Superior temporal gyrus (tissue), 1 donor: ENCODE results near the gene EDA.

Source experiments
- DNase-seq: peaks from one replicate; pipeline ENCODE4 v3.0.0-alpha.2; 2016; ENCODE audit errors: extremely low spot score

EDA gene

DNA sequence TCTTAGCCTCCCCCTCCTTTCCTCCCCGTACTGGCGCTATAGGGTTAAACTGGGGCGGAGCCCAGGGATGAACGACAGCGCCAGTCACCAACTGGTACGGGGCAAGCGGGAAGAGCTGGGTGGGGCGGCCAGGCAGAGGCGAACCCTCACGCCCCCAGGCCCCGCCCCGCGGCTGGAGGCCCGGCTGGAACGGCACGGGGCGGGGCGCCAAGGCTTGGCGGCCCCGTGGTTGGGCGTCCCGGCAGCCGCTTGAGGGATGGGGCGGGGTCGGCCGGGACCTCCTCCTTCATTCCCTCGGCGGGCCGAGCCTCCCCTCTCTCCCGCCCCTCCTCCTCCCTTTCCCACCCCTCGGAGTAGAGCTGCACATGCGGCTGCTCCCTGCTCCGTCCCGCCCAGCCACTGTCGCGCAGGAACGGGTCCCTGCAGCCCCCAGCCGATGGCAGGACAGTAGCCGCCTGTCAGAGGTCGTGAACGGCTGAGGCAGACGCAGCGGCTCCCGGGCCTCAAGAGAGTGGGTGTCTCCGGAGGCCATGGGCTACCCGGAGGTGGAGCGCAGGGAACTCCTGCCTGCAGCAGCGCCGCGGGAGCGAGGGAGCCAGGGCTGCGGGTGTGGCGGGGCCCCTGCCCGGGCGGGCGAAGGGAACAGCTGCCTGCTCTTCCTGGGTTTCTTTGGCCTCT lies at the start of gene EDA:
Gene EDA, plus strand, starts transcription at position 335 of the 678 bp plus-strand sequence.
- peak; percentile 78 for DNase-seq

DNA sequence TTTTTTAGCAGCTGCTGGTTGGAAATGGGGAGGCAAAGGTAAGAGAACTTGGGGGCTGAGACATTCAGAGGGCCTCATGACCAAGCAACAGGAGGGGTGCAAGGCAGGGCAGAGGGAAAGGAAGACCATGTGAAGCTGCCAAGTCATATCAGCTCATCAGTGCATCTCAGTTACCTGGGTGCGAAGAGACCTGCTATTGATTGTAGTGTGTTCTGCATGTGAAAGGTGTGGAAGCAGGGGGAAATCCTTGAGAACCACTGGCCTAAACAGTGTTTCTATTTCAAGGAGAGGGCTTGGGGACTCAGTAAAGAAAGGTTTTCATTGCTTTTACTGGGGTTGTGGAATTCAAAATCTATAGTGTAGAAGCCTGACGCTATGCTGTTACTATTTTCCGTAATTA lies 47.1 kb upstream of the EDA start:
- DNase-seq: no peak

DNA sequence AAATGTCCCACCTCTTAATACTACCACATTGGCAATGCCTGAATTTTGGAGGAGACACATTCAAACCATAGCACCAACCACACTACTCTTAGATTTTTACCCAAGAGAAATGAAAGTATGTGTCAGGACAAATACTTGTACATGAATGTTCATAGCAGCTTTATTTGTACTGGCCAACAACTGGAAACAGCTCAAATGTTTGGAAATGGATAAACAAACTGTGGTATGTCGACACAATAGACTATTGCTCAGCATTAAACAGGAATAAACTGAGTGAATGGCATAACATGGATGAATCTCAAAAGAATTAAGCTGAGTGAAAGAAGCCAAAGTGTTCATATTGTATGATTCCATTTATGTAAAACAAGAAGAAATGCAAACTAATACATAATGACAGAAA lies 18.5 kb upstream of the EDA start:
- no peak for DNase-seq

DNA sequence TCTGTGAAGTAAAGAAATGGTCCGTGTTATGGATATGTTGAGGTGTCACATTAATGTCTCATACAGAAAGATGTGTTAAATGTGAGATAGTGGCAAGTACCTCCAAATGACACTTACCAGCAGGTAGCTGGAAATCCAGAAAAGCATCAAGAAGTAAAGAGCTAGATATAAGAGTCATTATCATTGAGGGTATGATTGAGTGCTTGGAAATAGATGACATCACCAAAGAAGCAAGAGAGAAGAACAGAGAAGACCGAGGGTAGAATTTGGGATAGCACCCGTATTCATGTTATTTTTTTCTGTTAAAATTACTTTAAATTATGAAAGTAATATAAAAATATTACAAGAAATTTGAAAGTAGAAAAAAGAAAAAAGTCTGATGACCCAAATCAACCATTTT lies 15.7 kb upstream of the EDA start:
- no peak for DNase-seq

DNA sequence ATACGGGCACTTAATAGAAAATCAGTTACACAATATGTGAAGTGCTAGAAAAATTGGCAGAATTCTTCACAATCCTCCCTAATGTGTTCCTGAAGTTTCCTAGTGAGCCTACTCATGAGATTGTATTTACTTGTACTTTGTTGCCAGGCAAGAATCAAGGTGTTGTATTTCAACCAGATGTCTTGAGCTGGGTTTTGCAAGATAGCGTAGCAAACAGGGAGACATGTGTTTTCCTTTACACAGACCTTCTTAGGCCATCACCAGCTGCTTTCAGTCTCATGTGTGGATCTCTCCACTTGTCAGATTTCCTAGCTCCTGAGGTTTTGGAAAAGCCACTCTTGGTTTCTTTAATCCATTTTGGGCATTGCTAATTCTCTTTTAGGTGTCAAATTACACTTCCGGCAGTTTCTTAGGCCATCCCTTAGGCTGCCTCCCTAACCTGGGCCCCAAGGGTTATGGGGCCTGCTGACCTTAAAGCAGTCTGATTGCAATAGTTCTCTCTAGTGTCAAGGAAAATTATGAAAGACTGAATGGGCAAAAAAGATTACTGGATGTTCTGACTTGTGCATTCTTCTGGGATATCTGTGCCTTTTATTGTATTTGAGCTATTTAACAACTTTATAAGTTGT lies 12.2 kb upstream of the EDA start:
- no peak for DNase-seq

GRCh38 chrX:69605521-69605920 lies 10.4 kb upstream of the EDA start:
- DNase-seq: no peak

GRCh38 chrX:69607616-69608015 lies 8.3 kb upstream of the EDA start:
- DNase-seq: no peak

GRCh38 chrX:69613946-69614345 lies 2.0 kb upstream of the EDA start:
- DNase-seq: no peak

- peak; percentile 12 for DNase-seq
These were observed 1.0 kb upstream of the EDA start for GRCh38 chrX:69614886-69615285.

DNA sequence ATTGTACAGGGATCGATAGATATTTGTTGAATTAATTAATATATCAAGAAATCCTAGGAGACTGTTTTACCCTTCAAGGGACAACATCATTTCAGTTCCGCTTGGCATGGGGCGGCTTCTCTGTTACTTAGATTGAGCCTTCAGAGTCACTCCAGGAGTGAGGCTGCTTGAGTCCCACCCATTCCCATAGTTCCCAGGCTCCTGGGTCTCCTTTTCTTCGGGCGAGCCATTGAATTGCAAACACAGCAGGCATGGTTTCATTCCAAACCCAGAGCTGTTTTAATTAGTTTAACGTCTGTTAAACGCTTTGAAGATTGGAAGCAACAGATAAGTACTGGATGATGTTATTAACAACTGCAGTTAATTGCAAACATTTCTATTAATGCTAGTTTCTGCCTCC lies 571 bp upstream of the EDA start:
- DNase-seq: no peak

DNA sequence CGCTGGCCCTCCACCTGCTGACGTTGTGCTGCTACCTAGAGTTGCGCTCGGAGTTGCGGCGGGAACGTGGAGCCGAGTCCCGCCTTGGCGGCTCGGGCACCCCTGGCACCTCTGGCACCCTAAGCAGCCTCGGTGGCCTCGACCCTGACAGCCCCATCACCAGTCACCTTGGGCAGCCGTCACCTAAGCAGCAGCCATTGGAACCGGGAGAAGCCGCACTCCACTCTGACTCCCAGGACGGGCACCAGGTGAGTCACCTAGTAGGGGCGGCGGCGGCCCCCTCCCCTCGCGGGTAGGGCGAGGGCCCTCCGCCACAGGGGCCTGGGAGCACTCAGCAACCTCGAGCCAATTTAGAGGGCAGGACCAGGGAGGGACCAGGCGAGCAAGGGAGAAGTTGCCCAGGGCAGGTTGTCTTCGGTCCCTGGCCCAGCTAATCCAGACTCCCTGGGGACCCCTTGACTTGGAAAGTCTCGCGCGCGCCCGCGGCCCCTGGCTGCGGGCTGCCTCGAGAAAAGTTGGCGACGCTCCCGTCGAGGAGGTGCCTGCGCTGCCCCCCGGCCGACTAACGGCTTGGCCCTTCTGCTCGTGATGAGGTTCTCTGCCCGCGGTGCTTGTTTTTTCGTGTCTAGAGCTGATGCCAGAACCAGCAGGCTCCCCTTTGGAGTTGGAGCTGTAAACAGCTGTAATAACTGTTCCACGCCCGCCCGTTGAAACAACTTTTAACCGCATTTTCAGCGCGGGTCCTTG lies 717 bp downstream of the EDA start:
- no peak for DNase-seq

DNA sequence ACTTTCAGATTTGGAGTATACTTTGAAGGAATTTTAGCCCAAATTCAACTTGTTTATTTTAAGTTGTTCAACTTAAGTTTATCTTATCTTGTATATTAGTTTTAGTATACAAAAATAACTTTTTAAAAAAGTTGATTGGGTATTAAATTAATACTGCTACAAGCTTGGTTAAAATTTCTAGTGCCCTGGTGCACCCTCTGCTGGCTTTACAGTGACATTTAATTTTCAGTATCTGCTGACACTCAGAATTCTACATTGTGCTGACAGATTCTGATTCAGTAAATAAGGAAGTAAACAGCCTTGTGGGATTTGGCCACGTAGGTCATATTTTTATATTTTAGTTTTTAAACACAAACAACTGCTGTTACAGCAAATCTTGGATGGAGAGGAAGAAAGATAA lies 2.9 kb downstream of the EDA start:
- peak; percentile 58 for DNase-seq

- no peak for DNase-seq
These were observed 10.2 kb downstream of the EDA start for GRCh38 chrX:69626129-69626528.

- no peak for DNase-seq
These were observed 11.8 kb downstream of the EDA start for GRCh38 chrX:69627744-69628143.

DNA sequence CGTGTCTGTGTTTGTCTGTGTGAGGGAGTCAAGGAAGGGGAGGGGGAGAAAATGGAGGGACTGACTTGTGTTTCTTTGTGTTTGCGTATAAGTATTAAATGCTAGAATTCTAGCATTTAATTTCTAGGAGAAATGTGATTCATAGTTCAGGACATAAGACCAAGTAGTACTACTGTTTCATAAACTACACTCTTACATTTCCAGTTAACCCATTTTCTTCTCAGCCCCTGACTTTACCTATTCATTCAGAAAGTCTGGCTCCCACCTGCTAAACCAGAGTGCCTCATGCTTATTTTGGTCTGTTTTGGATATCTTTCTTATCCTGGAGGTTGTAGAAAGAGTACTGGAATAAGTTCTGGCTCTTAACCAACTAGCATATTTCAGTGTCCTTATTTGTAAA lies 14.2 kb downstream of the EDA start:
- DNase-seq: no peak

- DNase-seq: no peak
These were observed 48.8 kb downstream of the EDA start for GRCh38 chrX:69664693-69665092.

DNA sequence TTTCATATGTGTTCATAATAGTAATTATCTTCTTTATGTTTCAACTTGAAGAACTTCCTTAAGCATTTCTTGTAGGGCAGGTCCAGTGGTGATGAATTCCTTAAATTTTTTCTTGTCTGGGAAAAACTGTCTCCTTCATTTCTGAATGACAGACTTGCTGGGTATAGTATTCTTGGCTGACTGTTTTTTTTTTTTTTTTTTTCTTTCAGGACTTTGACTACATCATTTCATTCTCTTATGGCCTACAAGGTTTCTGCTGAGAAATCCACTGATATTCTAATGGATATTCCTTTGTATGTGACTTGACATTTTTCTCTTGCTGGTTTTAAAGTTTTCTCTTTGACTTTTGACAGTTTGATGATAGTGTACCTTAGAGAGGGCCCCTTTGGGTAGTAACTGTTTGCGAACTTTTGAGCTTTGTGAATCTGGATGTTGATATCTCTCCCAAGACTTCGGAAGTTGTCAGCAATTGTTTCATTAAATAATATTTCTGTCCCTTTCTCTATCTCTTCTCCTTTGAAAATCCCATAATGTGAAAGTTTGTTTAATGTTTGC lies 54.2 kb downstream of the EDA start:
- no peak for DNase-seq

DNA sequence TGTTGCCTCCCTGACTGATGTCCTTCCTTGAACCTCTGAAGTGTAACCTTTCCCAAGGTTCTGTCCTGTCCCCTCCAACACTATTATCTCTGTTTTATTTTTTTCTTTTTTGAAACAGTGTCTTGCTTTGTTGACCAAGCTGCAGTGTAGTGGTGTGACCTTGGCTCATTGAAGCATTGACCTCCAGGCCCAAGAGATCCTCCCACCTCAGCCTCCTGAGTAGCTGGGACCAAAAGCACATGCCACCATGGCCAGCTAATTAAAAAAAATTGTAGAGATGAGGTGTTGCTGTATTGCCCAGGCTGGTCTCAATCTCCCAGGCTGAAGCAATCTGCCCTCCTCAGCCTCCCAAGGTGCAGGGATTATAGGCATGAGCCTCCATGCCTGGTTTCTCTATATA lies 59.0 kb downstream of the EDA start:
- no peak for DNase-seq

DNA sequence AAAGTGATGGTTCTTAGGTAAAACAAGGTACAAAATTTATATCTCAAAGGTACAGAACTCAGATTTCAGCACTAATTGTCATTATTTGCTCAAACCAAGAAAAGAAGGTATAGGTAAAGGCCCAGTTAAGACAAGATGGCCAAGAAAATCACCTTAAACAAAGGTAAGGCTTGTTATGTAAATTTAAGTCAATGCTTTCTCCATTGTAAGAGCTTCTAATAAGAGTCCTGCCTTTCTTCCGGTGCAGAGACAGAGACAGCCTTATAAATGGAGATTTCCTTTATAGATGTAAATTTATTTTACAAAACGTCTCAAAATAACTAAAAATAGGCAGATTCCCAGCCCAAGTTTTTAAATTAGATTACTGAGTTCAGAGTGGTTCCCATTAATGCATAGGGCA lies 89.9 kb downstream of the EDA start:
- DNase-seq: no peak

DNA sequence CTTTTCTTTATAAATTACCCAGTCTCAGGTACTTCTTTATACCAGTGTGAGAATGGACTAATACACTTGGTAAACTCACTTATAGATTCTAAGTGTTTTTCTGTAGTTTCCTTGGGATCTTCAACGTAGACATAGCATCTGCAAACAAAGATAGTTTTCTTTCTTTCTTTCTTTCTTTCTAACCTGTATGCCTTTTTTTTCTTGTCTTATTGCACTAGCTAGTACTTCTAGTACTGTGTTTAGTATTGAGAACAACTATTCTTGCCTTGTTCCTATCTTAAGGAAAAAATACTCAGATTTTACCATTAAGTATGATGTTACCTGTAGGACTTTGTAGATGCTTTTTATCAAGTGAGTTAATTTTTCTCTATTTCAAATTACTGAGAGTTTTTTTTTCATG lies 102.2 kb downstream of the EDA start:
- DNase-seq: no peak

DNA sequence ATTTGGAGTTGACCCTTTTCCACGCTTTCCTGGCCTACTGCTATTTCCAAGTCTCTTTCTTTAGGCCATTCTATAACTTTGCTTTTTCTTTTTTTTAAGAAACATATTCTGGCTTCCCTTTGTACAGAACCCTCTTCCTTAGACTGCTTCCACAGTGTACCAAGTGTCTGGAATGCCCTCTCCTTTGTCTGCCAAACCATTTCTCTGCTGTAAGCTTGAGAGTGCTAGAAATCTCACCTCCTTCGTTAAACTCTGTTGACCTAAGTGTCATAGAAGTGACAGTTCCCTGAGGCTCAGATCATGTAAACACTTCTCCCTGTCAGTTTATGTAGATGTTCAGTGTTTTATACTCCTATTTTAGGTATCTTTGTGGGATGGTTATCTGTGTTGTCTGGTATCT lies 108.4 kb downstream of the EDA start:
- DNase-seq: no peak

DNA sequence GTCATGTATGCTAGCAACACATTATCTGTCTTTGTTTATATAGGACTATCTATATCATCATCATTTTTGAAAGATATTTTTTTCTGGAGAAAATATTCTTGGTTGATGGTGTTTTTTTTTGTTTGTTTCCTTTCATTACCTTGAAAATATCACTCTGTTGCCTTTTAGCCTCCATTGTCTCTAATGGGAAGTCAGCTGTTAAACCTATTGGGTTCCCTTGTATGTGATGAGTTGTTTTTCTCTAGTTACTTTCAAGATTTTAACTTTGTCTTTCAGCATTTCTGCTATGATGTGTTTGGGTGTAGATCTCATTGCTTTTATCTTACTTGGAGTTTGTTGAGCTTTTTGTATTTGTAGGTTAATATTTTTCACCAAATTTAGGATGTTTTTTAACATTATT lies 124.4 kb downstream of the EDA start:
- DNase-seq: no peak

- no peak for DNase-seq
These were observed 125.8 kb downstream of the EDA start for GRCh38 chrX:69741721-69742120.
